22Rv1 (cell line): ENCODE data around the gene KLHL21.

ENCODE experiments used
- ZFX ChIP-seq: fragments of 450-650 bp; IDR thresholded peaks from 2 replicates; pipeline ENCODE4 v1.6.1; 2017; ENCODE audit warnings: antibody characterized with exemption, borderline replicate concordance
- TF ChIP-seq, protein P1 (sequence below): fragments of 450-650 bp; IDR thresholded peaks from 2 replicates; pipeline ENCODE4 v1.5.1; 2017; ENCODE audit warnings: mild to moderate bottlenecking

DNA sequence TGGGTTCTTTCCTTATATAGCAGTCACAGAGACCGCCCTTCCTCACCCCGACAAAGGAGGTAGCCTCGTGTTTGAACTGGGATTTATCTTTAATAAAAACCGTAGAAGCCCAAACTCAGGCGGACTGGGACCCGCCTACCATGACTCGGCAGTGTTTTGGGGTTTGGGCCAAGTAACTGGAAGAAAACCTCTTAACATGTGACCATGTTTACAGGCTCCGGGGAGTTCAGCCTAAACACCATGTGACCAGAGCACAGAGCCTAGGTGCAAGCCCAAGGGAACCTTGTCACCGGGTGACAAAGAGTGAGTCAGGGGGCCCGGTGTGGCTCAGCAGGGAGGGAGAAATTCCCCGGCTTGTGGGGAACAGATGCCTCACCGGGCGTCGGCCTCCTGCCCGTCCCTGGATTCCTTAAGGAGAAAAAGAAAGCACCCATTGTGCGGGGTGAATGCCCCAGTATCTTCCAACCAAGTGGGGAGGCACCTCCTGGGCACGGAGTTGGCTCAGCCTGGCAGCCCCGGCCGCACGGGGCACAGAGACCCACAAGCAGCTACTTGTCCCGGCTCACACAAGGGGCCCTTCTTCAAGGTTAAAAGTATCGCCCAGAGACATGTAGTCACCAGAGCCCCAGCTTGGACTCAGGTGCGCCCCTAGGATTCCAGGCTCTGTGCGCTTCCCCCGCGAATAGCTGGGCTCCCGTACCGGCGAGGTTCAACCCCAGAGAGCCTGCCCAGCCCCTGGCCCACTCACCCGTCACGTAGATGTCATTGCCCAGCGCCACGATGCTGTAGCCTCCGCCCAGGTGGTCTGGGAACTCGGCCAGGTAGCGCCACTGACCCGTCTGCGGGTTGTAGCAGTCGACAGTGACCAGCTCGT is 1.4 kb downstream of the KLHL21 start:
- TF ChIP-seq, protein P1, sequence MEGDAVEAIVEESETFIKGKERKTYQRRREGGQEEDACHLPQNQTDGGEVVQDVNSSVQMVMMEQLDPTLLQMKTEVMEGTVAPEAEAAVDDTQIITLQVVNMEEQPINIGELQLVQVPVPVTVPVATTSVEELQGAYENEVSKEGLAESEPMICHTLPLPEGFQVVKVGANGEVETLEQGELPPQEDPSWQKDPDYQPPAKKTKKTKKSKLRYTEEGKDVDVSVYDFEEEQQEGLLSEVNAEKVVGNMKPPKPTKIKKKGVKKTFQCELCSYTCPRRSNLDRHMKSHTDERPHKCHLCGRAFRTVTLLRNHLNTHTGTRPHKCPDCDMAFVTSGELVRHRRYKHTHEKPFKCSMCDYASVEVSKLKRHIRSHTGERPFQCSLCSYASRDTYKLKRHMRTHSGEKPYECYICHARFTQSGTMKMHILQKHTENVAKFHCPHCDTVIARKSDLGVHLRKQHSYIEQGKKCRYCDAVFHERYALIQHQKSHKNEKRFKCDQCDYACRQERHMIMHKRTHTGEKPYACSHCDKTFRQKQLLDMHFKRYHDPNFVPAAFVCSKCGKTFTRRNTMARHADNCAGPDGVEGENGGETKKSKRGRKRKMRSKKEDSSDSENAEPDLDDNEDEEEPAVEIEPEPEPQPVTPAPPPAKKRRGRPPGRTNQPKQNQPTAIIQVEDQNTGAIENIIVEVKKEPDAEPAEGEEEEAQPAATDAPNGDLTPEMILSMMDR: no peak
- no peak for TF ChIP-seq ZFX
